ENCODE results near the gene CPM.

Gene CPM

DNA sequence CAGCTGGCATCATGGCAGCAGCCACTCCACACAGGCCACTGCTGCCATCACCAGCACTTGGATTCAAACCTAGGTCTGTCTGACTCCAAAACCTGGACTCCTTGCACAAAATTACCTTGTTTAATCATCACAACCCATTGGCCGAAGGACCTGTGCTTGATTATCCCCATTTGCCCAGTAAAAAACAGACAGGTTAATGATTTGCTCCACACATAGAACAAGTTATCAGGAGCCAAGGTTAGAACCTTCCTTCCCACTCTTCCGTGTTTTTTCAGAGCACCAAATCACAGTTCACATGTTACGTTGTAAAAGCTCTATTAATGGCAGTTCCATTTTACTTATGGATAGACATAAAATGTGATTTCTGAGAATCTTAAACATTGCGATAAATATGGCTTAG lies 23.5 kb upstream of the CPM start:
- DNase-seq (ENCODE audit: low read depth, low spot score): no peak

DNA sequence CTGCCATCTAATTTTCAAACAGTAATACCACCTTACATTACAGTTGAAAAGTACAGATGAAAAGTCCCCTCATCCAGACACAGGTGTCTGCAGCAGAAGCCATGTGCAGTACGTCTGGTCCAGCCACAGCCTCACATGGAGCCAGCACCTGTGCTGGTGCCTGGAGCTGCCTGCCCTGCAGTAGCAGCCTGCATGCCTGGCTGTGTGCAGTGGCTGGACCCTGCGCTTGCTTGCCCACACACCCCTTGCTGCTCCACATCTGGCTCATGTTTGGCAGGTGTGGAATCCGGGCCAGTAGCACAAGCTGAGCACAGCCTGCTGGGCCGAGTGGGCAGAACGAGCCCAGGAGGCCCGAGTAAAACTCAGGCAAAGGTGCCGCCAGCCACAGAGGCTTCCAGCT lies 21.8 kb upstream of the CPM start:
- no peak for DNase-seq (ENCODE audit: low read depth, low spot score)

DNA sequence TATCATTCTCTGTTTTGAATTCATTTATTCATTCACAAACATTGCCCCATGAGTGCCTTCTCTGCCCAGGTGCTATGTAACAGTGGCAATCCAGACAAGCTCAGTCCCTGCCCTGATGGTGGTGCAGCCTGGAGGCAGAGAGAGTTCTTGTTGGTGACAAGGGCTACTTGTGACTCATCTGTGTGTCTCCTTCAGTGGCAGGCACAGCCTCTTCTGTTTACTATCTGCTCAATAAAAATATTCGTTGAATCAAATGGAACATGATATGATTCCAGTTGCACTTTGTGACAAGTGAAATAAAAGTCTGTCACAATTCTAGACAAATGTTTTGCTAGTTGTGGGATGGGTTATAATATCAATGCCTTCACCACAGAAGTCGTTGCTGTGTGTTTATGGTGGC lies 20.6 kb upstream of the CPM start:
- DNase-seq (ENCODE audit: low read depth, low spot score): no peak

DNA sequence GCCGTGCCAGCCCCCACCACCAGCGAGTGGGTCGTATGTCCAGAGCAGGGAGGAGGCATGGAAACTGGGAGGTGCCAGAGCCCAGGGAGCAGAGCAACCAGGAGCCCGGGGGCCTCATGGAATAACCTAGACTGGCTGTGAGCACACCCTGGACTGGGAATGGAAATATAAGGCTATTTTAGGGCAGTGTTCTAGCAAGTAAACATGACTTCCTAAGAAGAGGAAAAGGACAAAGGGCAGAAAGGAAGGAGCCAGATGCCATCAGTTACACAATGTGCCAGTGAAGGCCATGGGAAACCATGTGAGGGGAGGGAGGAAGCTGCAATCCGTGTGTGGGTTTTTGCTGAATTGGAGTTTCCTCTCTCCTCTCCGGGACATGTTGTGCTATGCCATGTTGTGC lies 18.7 kb upstream of the CPM start:
- no peak for DNase-seq (ENCODE audit: low read depth, low spot score)

DNA sequence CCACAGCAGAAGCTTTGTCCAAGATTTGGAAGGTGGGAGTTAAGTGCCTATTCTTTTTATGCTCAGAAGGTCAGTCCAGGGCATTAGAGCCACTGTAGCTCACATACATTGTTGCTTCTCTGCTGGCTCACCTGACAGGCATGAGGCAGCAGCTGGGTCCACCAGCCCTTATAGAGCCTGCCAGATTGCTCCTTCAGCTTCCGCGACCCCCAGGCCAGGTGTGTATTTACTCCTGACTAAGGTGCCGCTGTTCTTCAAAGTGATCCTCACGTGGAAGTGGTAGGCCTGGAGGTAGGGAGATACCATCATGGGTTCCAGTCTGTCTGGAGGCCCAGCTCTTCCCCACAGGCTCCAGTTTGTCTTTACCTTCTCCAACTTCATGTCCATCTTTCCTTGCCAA lies 17.5 kb upstream of the CPM start:
- DNase-seq (ENCODE audit: low read depth, low spot score): no peak

DNA sequence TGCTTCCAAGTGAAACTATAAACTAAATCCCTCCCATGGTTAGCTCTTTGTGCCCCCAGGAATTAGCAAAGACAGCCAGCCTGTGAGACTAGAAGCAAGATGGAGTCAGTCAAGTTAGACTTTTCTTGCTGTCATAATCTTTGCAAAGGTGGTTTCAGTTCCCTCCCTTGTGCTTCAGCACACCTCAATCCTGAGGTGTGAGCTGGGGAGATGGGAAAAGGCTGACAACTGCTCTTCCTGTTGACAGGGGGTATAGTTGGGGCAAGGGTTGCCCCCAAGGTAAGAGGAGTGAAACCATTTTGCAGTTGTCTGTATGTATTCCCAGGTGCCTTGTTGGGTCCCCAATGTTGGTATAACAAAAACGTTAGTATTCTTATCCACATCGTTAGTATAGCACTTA lies 12.3 kb upstream of the CPM start:
- DNase-seq (ENCODE audit: low read depth, low spot score): no peak

DNA sequence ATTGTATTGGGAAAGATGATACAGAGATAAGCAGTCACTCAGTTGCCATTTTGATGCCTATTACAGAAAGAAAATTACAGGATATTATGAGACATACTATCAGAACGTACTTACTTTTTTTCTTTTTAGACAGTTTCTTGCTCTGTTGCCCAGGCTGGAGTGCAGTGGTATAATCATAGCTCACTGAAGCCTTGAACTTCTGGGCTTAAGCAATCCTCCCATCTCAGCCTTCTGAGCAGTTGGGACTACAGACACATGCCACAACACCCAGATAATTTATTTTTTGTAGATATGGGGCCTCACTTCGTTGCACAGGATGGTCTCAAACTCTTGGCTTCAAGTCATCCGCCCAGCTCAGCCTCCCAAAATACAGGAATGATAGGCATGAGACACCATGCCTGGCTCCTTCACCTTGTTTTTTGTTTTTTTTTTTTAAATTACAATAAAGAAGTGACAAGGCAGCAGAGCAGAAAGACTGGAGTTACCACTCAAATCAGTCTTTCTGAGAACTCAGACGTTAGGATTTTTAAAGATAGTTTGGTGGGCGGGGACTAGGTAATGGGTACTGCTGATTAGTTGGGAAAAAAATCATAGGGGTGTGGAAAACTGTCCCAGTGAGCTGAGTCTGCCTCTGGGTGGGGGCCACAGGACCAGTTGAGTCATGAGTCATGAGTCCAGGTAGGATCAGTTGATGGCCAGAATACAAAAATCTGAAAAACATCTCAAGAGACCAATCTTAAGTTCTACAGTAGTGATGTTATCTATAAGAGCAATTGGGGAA lies 11.5 kb upstream of the CPM start:
- no peak for DNase-seq (ENCODE audit: low read depth, low spot score)

DNA sequence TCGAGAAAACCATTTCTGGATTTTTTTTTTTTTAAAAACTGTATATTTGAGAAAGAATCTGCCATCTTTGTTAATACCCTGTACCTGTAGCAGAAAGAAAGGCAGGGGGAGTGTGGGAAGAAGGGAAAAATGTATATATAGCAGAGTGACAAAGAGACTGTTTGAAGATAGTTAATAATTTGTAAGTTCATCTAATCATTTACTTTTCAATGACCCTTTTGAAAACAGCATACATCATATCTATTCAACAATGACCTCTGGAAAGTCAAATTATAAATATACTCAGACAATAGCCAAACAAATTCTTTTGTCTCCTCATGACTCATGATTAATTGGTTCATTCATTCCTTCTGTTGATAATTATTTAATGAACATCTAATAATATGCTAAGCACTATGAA lies 10.9 kb upstream of the CPM start:
- no peak for DNase-seq (ENCODE audit: low read depth, low spot score)

DNA sequence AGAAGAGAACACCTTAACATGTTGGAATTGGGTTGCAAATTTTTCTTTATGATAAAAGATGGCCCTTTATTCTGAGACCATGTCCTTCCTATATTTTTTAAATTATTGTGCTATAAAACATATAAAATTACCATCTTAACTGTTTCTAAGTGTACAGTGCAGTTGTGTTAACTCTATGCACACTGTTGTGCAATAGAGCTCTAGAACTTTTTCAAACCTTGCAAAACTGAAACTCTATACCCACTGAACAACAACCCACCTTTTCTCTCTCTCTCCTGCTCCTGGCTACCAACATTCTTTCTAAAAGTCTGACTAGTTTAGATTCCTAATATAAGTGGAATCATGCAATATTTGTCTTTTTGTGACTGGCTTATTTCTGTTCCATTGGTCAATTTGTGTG lies 7.8 kb upstream of the CPM start:
- DNase-seq (ENCODE audit: low read depth, low spot score): no peak

DNA sequence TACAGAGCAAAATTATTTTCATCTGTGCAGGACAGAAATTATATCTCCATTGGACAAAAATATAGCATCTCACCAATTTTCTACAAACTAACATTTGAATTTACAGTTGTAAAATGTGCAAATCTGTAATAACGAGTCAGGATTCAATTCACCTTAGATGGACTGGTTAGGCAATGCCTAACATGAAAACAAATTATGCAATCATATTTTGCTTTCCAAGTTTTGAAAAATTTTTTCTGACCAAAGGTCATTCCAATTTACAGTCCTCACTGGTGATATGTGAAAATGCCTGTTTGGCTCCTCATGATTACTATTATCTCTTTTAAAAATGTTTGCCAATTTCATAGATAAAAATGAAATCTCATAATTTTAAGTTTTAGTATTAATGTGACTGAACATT lies 6.5 kb upstream of the CPM start:
- no peak for DNase-seq (ENCODE audit: low read depth, low spot score)

DNA sequence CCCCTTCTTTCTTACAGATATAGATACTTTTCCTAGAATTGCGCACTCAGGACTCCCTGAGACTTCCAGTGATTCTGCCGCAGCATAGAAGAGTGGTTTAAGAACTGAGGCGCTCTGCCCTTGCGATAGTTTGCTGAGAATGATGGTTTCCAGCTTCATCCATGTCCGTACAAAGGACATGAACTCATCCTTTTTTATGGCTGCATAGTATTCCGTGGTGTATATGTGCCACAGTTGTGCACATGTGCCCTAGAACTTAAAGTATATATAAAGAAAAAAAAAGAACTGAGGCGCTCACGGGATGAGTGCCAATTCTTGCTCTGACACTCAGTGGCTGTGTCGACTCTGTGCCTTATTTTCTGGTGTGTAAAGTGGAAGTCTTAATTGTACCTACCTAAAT lies 1.4 kb upstream of the CPM start:
- DNase-seq (ENCODE audit: low read depth, low spot score): no peak

DNA sequence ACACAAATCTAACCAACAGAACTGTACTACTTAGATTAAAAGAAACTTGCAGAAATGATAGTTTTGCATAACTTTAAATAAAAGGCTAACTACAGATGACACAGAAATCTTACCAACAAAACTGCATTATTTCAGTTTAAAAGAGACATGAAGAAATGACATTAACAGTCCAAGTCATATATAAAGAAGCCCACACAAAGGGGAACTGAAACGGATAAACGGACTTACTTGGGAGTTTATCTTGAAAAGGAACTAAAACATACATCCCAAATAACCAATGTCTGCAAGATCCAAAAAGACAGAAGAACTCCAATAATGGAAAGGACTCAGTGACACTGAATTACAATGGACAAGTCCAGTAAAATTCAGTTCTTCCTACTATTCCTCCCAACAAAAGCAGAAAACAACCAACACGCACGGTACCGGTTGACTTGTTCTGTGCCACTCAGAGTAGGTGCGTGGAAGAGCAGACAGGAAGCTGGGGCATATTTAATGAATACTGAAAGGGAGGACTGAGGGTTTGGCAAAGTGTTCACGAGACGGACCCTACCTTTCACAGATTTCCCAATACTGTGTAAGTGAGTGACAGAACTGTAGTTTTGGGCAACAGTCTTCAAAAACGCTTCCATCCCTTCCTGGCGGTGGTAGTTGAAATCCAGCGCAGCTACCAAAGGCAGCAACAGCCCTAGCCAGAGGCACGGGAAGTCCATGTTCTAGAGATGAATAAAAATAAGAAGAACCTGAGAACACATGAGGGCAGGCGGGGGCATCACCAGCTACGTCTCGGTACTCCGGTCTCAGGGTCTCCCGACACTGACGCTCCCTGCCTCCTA lies 627 bp downstream of the CPM start:
- no peak for DNase-seq (ENCODE audit: low read depth, low spot score)

DNA sequence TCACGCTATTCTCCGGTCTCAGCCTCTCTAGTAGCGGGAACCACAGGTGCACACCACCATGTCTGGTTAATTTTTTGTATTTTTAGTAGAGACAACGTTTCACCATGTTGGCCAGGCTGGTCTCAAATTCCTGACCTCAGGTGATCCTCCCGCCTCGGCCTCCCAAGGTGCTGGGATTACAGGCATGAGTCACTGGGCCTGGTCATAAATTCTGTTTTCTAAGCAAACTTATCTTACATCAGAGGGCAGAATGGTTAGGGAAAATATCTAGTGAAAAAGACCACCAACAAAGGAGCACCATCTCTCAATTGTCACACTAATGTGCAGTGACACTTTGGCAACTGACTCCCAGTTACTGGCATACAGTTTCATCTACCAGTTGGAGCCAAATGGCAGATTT lies 2.8 kb downstream of the CPM start:
- DNase-seq (ENCODE audit: low read depth, low spot score): no peak

DNA sequence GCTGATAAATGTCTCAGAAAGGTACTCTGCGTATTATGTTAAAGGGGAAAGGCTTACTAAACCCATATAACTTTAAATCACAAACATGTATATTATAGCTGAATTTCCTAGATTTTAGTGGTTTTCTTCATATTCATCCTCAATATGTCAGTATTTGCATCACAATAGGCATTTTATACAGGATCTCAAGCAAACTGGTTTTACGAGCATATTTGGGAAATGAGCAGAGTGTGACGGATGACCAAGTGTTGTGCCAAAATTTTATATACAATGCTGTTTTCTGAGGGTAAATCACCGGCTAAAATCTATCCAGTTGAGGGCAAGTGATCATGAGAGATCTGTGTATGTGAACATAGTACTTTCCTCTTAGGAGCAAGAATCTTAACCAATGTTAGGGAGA lies 8.4 kb downstream of the CPM start:
- no peak for DNase-seq (ENCODE audit: low read depth, low spot score)

DNA sequence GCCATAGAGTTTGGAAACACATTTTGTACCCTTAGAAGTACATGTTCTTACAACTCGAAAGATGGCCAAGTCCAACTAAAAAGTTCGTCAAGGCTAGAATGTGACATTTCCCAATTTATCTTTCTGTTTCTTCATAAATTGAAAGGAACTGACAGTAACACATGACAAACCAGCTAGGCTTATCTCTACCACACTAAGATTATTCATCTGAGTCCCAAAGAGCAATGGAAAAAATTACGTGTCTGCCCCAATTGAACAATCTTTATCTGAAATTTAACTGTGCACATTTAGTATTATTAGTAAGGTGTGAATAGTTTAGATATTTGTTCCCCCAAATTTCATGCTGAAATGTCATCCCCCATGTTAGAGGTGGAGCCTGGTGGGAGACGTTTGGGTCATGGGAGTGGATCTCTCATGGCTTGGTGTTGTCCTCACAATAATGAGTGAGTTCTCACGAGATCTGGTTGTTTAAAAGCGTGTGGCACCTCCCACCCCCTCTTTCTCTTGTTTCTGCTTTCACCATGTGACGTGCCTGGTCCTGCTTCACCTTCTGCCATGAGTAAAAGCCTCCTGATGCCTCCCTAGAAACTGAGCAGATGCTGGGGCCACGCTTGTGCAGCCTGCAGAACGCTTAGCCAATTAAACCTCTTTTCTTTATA lies 13.3 kb downstream of the CPM start:
- no peak for DNase-seq (ENCODE audit: low read depth, low spot score)

DNA sequence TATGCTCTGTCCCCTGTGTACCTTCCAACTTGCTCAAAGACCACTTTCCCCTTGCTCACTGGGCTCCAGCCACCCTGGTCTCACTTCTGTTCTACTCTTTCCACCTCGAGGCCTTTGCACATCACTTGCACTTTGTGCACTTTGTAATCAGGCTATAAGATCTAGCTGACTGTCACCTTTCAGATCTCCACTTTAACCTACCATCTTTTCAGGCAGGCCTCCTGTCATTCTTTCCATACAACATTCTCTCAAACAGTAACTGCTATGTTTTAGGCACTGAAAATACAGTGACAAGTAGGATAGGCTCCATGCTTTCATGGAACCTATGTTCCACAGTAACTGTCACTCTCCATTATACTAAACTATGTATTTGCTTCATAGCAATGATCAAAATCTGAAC lies 14.0 kb downstream of the CPM start:
- no peak for DNase-seq (ENCODE audit: low read depth, low spot score)

DNA sequence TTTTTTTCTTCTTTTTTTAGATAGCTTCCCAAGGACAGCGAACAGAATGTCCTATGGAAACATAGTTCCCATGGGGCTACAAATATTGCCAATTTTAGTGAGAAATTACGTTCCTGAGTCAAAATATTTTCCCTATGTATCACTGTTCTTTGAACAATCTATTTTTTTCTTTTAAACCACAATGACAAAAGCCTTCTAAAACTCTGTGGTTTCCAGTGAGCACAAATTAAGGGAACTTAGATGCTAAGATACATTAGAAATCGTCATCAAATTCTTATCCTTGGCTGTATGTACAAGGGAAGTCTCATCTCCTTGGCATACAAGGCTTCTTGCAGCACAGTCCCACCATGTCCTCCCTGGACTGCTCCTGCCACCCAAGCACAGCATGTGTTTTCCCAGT lies 17.9 kb downstream of the CPM start:
- no peak for DNase-seq (ENCODE audit: low read depth, low spot score)

DNA sequence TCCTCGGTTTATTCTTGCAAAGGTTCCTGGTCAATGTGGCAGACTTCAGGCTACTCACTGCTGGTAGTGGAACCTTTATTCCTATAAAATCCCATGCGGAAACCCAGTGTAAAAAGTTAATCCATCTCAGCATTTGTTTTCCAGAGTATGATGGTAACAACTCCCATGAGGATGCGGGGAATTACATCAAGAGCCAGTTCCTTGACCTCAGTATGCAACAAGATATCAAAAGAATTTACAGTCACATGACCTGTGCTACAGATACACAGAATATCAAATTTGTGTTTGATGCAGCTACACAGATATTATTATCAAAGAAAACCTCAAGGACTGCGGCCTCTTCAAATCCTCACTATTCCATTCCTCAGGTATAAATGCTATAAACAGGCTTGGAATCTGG lies 19.3 kb downstream of the CPM start:
- DNase-seq (ENCODE audit: low read depth, low spot score): no peak

DNA sequence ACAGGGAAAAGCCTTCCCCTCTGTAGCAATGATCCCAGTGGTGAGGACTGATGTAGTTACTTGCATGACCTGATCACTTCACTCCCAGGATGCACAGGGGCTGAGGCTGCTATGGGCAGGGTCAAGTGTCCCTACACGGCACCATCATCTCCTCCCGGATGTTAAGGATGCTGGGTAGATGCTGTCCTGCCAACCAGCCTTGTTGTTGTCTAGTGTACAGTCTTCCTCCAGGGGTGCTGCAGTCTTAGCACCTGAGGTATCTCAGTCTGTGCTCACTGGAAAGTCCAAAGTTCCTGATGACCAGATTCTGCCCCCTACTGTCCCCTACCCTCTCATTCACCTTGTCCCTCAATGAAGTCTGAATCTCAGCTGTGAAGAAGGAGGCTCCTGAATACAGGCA lies 20.1 kb downstream of the CPM start:
- DNase-seq (ENCODE audit: low read depth, low spot score): no peak

DNA sequence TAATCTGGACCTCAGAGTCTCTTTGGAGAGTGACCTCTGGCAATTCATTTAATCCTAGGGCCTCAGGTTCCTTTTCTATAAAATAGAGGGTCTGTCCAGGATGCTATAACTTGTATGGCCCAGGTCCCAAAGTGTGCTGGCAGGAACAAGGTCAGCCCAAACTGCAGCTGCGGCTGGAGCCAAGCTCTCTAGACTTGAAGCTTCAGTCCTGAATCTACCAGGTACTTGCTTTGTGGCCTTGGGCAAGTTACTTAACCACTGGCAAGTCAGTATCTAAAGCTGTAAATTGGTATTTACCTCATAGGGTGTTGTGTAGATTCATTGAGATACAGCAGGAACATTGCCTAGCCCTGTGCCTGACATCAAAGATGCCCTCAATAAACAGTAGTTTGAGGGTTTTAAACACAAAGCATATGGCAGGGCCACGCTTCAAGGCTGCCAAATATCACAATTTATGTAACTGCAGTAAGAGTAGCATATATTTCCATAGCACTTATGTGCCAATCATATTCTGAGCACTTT lies 21.7 kb downstream of the CPM start:
- DNase-seq (ENCODE audit: low read depth, low spot score): no peak

DNA sequence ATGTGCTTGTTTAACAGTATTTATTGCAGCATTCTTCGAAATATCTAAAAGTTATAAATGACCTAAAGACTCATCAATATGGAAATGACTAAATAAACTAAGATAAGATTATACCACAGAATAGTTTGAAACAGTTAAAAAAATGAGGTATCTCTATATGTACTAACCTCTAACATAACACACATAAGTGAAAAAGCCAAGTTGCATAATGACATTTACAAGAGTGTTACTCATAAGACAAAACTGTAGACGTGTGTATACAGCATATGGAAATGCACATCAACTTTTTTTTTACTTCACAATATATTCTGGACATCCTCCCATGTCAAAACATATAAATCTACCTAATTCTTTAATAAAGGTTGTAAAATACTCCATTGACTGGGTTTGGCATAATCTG lies 22.8 kb downstream of the CPM start:
- DNase-seq (ENCODE audit: low read depth, low spot score): no peak

DNA sequence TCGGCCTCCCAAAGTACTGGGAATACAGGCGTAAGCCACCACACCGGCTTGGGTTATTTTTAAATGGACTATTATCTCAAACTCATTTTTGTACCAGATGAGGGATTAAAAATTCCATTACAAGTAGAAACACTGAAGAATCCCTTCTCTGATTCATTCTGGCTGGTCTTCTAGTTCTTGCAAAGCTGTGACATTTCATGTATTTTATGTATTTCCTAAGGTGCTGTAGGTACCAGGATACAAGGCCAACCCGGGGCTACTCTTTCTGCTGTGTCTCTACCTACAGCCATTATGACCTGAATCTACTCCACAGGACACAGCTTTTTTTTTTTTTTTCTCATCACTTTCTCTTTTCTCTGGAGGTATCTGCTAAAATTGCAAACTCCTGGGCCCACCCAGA lies 24.9 kb downstream of the CPM start:
- DNase-seq (ENCODE audit: low read depth, low spot score): no peak

DNA sequence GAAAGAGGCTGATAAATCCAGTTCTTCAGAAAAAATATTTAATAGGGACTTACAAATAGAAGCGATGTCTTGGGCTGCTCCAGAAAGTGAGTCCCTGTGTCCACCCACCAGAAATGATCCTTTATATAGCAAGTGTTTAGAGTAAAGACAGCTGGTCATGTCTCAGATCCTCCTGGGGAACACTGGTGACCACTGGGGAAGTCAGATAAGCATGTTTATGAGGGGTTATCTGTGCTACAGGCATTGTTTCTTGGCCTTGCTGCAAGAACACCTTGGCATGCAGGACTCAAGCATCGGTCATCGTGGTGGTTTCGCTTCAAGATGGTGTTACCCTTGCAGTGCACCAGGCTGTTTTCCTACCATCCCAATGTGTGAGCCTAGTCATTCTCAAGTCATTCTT lies 27.2 kb downstream of the CPM start:
- DNase-seq (ENCODE audit: low read depth, low spot score): no peak

Measured in activated CD4-positive, CD25-positive, alpha-beta regulatory T cell treated with anti-CD3 and anti-CD28 coated beads, Interleukin-2, amount 50 U/mL, for 16 hours (primary cell).